Measurements from ENCODE around the gene CEP85L. TPM values are rescaled to one million over a fixed set of nuclear protein-coding genes. Genes with fewer than 3 reads are reported as not detected.

The CEP85L gene
- total RNA-seq, 3 donors from 2014 or later, result 3.7 to 13.6 (median 4.0) TPM

DNA sequence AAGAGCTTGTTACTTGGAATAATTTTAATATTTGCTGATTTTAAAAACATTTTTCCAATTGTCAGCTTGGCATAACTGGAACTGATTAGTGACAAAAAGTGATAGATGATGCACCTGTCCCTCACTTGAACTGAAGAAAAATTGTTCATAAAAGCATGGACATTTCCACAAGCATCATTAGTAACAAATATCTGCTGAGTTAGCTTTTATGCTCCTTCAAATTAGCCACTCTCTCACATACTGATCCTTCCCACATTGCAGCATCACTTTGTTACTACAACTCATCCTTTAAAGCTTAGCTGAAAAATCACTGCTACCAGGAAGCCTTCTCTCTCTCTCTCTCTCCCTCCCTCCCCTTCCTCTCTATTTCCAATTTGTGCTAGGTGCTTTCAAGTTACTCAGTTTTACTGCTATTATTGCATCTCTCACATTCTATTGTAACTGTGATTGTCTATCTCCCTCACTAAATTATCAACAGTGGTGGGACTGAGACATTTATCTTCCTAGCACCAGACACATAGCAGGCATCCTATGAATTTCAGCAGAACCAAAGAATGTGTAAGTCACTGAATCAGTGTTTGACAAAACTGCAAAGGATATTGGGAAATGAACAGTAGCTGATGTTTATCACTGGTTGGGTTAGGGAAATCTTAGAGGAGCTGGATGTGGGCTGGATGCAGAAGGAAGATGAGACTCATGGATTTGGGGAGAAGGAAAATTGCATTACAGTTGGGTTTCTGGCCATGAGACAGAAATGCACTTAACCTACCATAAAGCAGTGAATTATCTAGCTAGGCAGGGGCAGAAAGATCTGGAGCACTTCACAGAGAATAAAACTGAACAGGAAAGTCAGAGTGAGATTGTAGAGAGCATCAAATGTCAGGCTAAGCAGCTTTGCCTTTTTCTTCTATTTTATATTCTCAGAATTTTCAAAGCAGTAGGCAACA, 231.7 kb downstream of the CEP85L start:
- no peak overlapping the region for H3K4me3 ChIP-seq
- TF ChIP-seq, protein P1, sequence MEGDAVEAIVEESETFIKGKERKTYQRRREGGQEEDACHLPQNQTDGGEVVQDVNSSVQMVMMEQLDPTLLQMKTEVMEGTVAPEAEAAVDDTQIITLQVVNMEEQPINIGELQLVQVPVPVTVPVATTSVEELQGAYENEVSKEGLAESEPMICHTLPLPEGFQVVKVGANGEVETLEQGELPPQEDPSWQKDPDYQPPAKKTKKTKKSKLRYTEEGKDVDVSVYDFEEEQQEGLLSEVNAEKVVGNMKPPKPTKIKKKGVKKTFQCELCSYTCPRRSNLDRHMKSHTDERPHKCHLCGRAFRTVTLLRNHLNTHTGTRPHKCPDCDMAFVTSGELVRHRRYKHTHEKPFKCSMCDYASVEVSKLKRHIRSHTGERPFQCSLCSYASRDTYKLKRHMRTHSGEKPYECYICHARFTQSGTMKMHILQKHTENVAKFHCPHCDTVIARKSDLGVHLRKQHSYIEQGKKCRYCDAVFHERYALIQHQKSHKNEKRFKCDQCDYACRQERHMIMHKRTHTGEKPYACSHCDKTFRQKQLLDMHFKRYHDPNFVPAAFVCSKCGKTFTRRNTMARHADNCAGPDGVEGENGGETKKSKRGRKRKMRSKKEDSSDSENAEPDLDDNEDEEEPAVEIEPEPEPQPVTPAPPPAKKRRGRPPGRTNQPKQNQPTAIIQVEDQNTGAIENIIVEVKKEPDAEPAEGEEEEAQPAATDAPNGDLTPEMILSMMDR (IDR thresholded peaks at IDR 0.05), result no peak
- no peaks in the 10 kb centered on the region for H3K36me3 ChIP-seq (ENCODE audit: low read depth)
- no peaks in the 10 kb centered on the region for H3K9me3 ChIP-seq
- ATAC-seq, result no peak
- intact Hi-C loops (cut with DNase I, micrococcal nuclease), result no loop called here
- no peak for DNase-seq
- no peaks in the 10 kb centered on the region for H3K4me1 ChIP-seq (ENCODE audit: low read depth)

Other genes with a start within 250 kb of the CEP85L start
- 100 to 1,000 TPM in 1 of 3 donors, 10 to 100 TPM in 1, 1 to 10 TPM in 1; 4.2 to 145 (median 19.5) TPM for gene PLN, start 103.3 kb downstream of the CEP85L start, total RNA-seq
- gene ASF1A, start 242.6 kb upstream of the CEP85L start, total RNA-seq, result 10 to 100 TPM; 14.3 to 22.2 (median 17.1) TPM

Data from mucosa of descending colon (tissue), 3 donors.